ENCODE measurements around the gene MAML3. TPM values are rescaled to one million over a fixed set of nuclear protein-coding genes. Genes with fewer than 3 reads are reported as not detected.

Gene MAML3
- total and polyA plus RNA-seq, 2 donors, result 4.3 to 5.2 TPM

GRCh38 chr4:139833151-139833910 lies 320.7 kb downstream of the MAML3 start:
- no peaks in the 10 kb centered on the region for H3K9me3 ChIP-seq (ENCODE audit: control insufficient read depth in 2 of 2, insufficient read depth in 1 of 2, low read length in 1 of 2)
- H3K4me1 ChIP-seq (ENCODE audit: control insufficient read depth in 2 of 2, insufficient read depth in 2 of 2, low read length in 2 of 2), result no peaks in the 10 kb centered on the region
- no peaks in the 10 kb centered on the region for H3K27me3 ChIP-seq (ENCODE audit: control insufficient read depth in 2 of 2, insufficient read depth in 1 of 2, low read length in 1 of 2)
- WGBS, result 97% methylated on average over 21 of the region's 21 CpGs
- DNase-seq (ENCODE audit: low read depth in 6 of 9, low spot score in 9 of 9), result no peak
- H3K4me3 ChIP-seq (ENCODE audit: low read length in 2 of 2), result no peak overlapping the region
- no peak overlapping the region for H3K27ac ChIP-seq (ENCODE audit: low read depth in 1 of 2, low read length in 1 of 2)
- H3K36me3 ChIP-seq (ENCODE audit: control insufficient read depth in 2 of 2, insufficient read depth in 2 of 2, low read length in 1 of 2), result no peaks in the 10 kb centered on the region

GRCh38 chr4:139828966-139829664 lies 324.9 kb downstream of the MAML3 start:
- no peaks in the 10 kb centered on the region for H3K27me3 ChIP-seq (ENCODE audit: control insufficient read depth in 2 of 2, insufficient read depth in 1 of 2, low read length in 1 of 2)
- no peak overlapping the region for H3K4me3 ChIP-seq (ENCODE audit: low read length in 2 of 2)
- no peak overlapping the region for H3K27ac ChIP-seq (ENCODE audit: low read depth in 1 of 2, low read length in 1 of 2)
- H3K9me3 ChIP-seq (ENCODE audit: control insufficient read depth in 2 of 2, insufficient read depth in 1 of 2, low read length in 1 of 2), result no peaks in the 10 kb centered on the region
- no peaks in the 10 kb centered on the region for H3K36me3 ChIP-seq (ENCODE audit: control insufficient read depth in 2 of 2, insufficient read depth in 2 of 2, low read length in 1 of 2)
- no peaks in the 10 kb centered on the region for H3K4me1 ChIP-seq (ENCODE audit: control insufficient read depth in 2 of 2, insufficient read depth in 2 of 2, low read length in 2 of 2)
- 90% methylated on average over 7 of the region's 7 CpGs for WGBS
- DNase-seq (ENCODE audit: low read depth in 6 of 9, low spot score in 9 of 9), result no peak

- Histone ChIP-seq H3K36me3 (ENCODE audit: control insufficient read depth in 2 of 2, insufficient read depth in 2 of 2, low read length in 1 of 2) (no peaks in the 10 kb centered on the region), H3K27me3 (ENCODE audit: control insufficient read depth in 2 of 2, insufficient read depth in 1 of 2, low read length in 1 of 2) (no peaks in the 10 kb centered on the region), H3K9me3 (ENCODE audit: control insufficient read depth in 2 of 2, insufficient read depth in 1 of 2, low read length in 1 of 2) (no peaks in the 10 kb centered on the region), H3K4me1 (ENCODE audit: control insufficient read depth in 2 of 2, insufficient read depth in 2 of 2, low read length in 2 of 2) (no peaks in the 10 kb centered on the region), H3K4me3 (ENCODE audit: low read length in 2 of 2) (no peak overlapping the region), H3K27ac (ENCODE audit: low read depth in 1 of 2, low read length in 1 of 2) (no peak overlapping the region)
- DNase-seq (ENCODE audit: low read depth in 6 of 9, low spot score in 9 of 9), result no peak
- 98% methylated on average over 8 of the region's 8 CpGs for WGBS
Observed at GRCh38 chr4:139826426-139826825, 327.6 kb downstream of the MAML3 start.

- no peak overlapping the region for H3K4me3 ChIP-seq (ENCODE audit: low read length in 2 of 2)
- no peak for DNase-seq (ENCODE audit: low read depth in 6 of 9, low spot score in 9 of 9)
- H3K27ac ChIP-seq (ENCODE audit: low read depth in 1 of 2, low read length in 1 of 2), result no peak overlapping the region
- H3K4me1 ChIP-seq (ENCODE audit: control insufficient read depth in 2 of 2, insufficient read depth in 2 of 2, low read length in 2 of 2), result no peaks in the 10 kb centered on the region
- no peaks in the 10 kb centered on the region for H3K36me3 ChIP-seq (ENCODE audit: control insufficient read depth in 2 of 2, insufficient read depth in 2 of 2, low read length in 1 of 2)
- 96% methylated on average over 13 of the region's 13 CpGs for WGBS
- H3K9me3 ChIP-seq (ENCODE audit: control insufficient read depth in 2 of 2, insufficient read depth in 1 of 2, low read length in 1 of 2), result no peaks in the 10 kb centered on the region
- no peaks in the 10 kb centered on the region for H3K27me3 ChIP-seq (ENCODE audit: control insufficient read depth in 2 of 2, insufficient read depth in 1 of 2, low read length in 1 of 2)
Observed at GRCh38 chr4:139825523-139826014, 328.4 kb downstream of the MAML3 start.

GRCh38 chr4:139824882-139825522 lies 329.0 kb downstream of the MAML3 start:
- Histone ChIP-seq H3K9me3 (ENCODE audit: control insufficient read depth in 2 of 2, insufficient read depth in 1 of 2, low read length in 1 of 2) (no peaks in the 10 kb centered on the region), H3K36me3 (ENCODE audit: control insufficient read depth in 2 of 2, insufficient read depth in 2 of 2, low read length in 1 of 2) (no peaks in the 10 kb centered on the region), H3K27me3 (ENCODE audit: control insufficient read depth in 2 of 2, insufficient read depth in 1 of 2, low read length in 1 of 2) (no peaks in the 10 kb centered on the region), H3K27ac (ENCODE audit: low read depth in 1 of 2, low read length in 1 of 2) (no peak overlapping the region), H3K4me3 (ENCODE audit: low read length in 2 of 2) (no peak overlapping the region), H3K4me1 (ENCODE audit: control insufficient read depth in 2 of 2, insufficient read depth in 2 of 2, low read length in 2 of 2) (no peaks in the 10 kb centered on the region)
- DNase-seq (ENCODE audit: low read depth in 6 of 9, low spot score in 9 of 9), result no peak
- 97% methylated on average over 9 of the region's 9 CpGs for WGBS

- WGBS, result 97% methylated on average over 5 of the region's 5 CpGs
- Histone ChIP-seq H3K27ac (ENCODE audit: low read depth in 1 of 2, low read length in 1 of 2) (no peak overlapping the region), H3K27me3 (ENCODE audit: control insufficient read depth in 2 of 2, insufficient read depth in 1 of 2, low read length in 1 of 2) (no peaks in the 10 kb centered on the region), H3K9me3 (ENCODE audit: control insufficient read depth in 2 of 2, insufficient read depth in 1 of 2, low read length in 1 of 2) (no peaks in the 10 kb centered on the region), H3K36me3 (ENCODE audit: control insufficient read depth in 2 of 2, insufficient read depth in 2 of 2, low read length in 1 of 2) (no peaks in the 10 kb centered on the region), H3K4me3 (ENCODE audit: low read length in 2 of 2) (no peak overlapping the region), H3K4me1 (ENCODE audit: control insufficient read depth in 2 of 2, insufficient read depth in 2 of 2, low read length in 2 of 2) (no peaks in the 10 kb centered on the region)
- DNase-seq (ENCODE audit: low read depth in 6 of 9, low spot score in 9 of 9), result no peak
Observed at GRCh38 chr4:139823746-139824145, 330.2 kb downstream of the MAML3 start.

GRCh38 chr4:139823345-139823744 lies 330.6 kb downstream of the MAML3 start:
- Histone ChIP-seq H3K9me3 (ENCODE audit: control insufficient read depth in 2 of 2, insufficient read depth in 1 of 2, low read length in 1 of 2) (no peaks in the 10 kb centered on the region), H3K36me3 (ENCODE audit: control insufficient read depth in 2 of 2, insufficient read depth in 2 of 2, low read length in 1 of 2) (no peaks in the 10 kb centered on the region), H3K27ac (ENCODE audit: low read depth in 1 of 2, low read length in 1 of 2) (no peak overlapping the region), H3K27me3 (ENCODE audit: control insufficient read depth in 2 of 2, insufficient read depth in 1 of 2, low read length in 1 of 2) (no peaks in the 10 kb centered on the region), H3K4me1 (ENCODE audit: control insufficient read depth in 2 of 2, insufficient read depth in 2 of 2, low read length in 2 of 2) (no peaks in the 10 kb centered on the region), H3K4me3 (ENCODE audit: low read length in 2 of 2) (no peak overlapping the region)
- no peak for DNase-seq (ENCODE audit: low read depth in 6 of 9, low spot score in 9 of 9)
- 98% methylated on average over 4 of the region's 4 CpGs for WGBS

GRCh38 chr4:139822391-139822790 lies 331.6 kb downstream of the MAML3 start:
- no peaks in the 10 kb centered on the region for H3K9me3 ChIP-seq (ENCODE audit: control insufficient read depth in 2 of 2, insufficient read depth in 1 of 2, low read length in 1 of 2)
- no peaks in the 10 kb centered on the region for H3K27me3 ChIP-seq (ENCODE audit: control insufficient read depth in 2 of 2, insufficient read depth in 1 of 2, low read length in 1 of 2)
- no peak for DNase-seq (ENCODE audit: low read depth in 6 of 9, low spot score in 9 of 9)
- H3K36me3 ChIP-seq (ENCODE audit: control insufficient read depth in 2 of 2, insufficient read depth in 2 of 2, low read length in 1 of 2), result no peaks in the 10 kb centered on the region
- 96% methylated on average over 4 of the region's 4 CpGs for WGBS
- peaks cover 0 to 7% of the 10 kb centered on the region in 2 donors for H3K4me1 ChIP-seq (ENCODE audit: control insufficient read depth in 2 of 2, insufficient read depth in 2 of 2, low read length in 2 of 2)
- no peak overlapping the region for H3K27ac ChIP-seq (ENCODE audit: low read depth in 1 of 2, low read length in 1 of 2)
- H3K4me3 ChIP-seq (ENCODE audit: low read length in 2 of 2), result no peak overlapping the region

GRCh38 chr4:139819082-139819481 lies 334.9 kb downstream of the MAML3 start:
- Histone ChIP-seq H3K9me3 (ENCODE audit: control insufficient read depth in 2 of 2, insufficient read depth in 1 of 2, low read length in 1 of 2) (no peaks in the 10 kb centered on the region), H3K27ac (ENCODE audit: low read depth in 1 of 2, low read length in 1 of 2) (no peak overlapping the region), H3K4me3 (ENCODE audit: low read length in 2 of 2) (no peak overlapping the region), H3K36me3 (ENCODE audit: control insufficient read depth in 2 of 2, insufficient read depth in 2 of 2, low read length in 1 of 2) (no peaks in the 10 kb centered on the region), H3K4me1 (ENCODE audit: control insufficient read depth in 2 of 2, insufficient read depth in 2 of 2, low read length in 2 of 2) (peaks cover 0 to 17% of the 10 kb centered on the region in 2 donors), H3K27me3 (ENCODE audit: control insufficient read depth in 2 of 2, insufficient read depth in 1 of 2, low read length in 1 of 2) (no peaks in the 10 kb centered on the region)
- over 99% methylated on average over 2 of the region's 2 CpGs for WGBS
- no peak for DNase-seq (ENCODE audit: low read depth in 6 of 9, low spot score in 9 of 9)
